HG02840 (cell line): Measurements from ENCODE around the gene SMIM45.

Source experiments
- ATAC-seq: cut with Tn5 transposase; IDR thresholded peaks from one replicate; pipeline ENCODE4 v1.9.1; 2021; ENCODE audit warnings: mild to moderate bottlenecking, moderate library complexity, moderate number of reproducible peaks; ENCODE audit not compliant: unreplicated experiment, low FRiP score

SMIM45 gene

DNA sequence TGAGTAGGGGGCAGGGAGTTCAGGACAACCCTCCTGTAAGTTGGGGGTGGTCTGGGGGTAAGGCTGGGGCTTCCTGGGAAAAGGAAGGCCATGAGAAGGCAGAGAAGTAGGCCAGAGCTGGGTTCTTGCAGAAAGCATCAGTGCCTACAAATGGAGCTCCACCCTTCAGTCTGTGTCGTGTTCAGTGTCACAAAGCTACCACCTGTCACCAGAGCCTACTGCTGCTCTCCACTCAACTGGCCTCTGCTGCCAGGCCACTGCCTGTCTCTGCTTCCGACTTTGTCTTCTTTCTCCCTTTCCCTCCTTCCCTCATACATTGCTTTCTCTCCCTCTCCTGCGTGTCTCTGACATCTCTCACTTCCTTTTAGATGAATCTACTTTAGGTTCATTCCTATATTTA lies 43.3 kb downstream of the SMIM45 start:
- ATAC-seq, result no peak

DNA sequence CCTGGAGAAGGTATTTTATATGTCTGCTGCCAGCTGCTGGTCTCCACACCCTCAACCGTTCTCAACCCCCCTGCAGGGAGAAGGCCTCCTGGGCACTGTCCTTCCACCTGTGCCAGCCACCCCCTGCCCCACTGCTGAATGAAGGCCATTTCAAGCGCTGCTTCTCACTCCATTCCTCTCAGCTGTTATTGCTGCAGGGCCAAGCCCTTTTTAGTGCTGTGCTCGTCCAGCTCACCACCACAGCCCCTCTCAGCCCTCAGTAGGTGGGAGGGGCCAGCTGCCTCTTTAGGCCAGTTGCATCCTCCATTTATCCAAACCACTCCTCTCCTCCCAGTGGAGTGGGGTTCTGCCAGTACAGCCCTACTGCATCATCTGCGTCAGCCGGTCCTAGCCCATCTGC lies 44.9 kb downstream of the SMIM45 start:
- ATAC-seq, result no peak

- peak; percentile 78 for ATAC-seq
Measured at GRCh38 chr22:41998361-41999261, 46.7 kb downstream of the SMIM45 start, which contains the start of gene WBP2NL. Gene WBP2NL, plus strand, starts transcription at chr22:41998788. Its CDS starts 31 bp downstream, at chr22:41998819.

DNA sequence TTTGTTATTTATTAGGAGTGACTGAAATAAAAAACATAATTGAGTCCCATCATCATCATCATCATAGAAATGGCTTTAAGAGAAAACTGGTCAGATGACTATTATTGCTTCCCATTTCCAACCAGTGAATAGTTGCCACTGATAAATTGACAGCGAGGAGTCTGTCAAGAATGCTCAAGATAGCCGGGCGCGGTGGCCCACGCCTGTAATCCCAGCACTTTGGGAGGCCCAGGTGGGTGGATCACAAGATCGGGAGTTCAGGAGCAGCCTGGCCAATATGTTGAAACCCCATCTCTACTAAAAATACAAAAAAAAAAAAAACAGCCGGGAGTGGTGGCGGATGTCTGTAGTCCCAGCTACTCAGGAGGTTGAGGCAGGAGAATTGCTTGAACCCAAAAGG lies 48.5 kb downstream of the SMIM45 start:
- ATAC-seq, result no peak

DNA sequence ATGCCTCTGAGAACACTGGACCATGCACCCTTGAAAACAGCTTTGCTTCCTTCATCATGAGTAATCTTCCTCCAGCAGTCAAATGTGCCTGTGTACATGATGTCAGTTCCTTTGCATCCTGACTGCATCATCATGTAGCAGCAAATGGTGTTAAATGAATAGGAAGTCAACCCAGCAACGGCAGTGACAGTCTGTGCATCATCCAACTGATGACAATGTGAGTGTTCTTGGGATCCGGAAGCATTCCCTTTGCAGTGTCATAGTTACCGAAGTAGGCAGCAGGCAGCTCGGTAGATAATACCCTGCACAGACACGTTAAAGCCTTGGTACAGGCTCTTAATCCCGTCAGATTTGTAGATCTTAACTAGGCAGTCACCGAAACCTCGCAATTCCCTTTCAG lies 49.2 kb downstream of the SMIM45 start:
- ATAC-seq, result no peak

DNA sequence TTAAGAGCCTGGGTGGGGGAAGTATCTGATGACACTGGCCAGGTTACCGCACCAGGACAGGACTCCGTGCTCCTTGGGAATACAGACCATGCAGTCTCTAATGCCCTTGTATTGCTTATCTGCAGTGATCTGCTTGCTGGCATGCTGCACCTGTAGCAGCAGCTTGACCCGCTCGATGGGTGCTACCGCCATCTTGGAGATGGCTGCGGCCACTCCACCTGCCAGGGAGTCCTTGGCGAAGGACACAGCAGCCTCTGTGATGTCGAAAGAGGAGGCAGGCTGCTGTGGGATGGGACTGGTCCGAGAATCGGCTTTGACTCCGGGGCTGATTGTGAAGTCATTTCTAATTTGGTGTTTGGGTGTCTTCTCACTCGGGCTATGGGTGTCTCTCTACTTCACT lies 49.8 kb downstream of the SMIM45 start:
- ATAC-seq, result no peak

- ATAC-seq, result no peak
Measured at GRCh38 chr22:42007922-42008321, 56.0 kb downstream of the SMIM45 start.
